IPS-18c (cell line): Measurements from ENCODE around the gene UBTD2.

ENCODE experiments used
- H3K4me3 ChIP-seq: 2 replicates; pipeline ENCODE4 v1.7.0; 2013; ENCODE audit warnings: low read depth, mild to moderate bottlenecking, low read length, moderate library complexity; ENCODE audit not compliant: insufficient read depth
- H3K9me3 ChIP-seq: one replicate; pipeline ENCODE4 v1.6.1; 2013; ENCODE audit warnings: mild to moderate bottlenecking, low read length, moderate library complexity; ENCODE audit not compliant: control insufficient read depth, insufficient read depth

Gene UBTD2

GRCh38 chr5:172274951-172275753 is 8.4 kb downstream of the UBTD2 start:
- H3K9me3 ChIP-seq, result no peaks in the 10 kb centered on the region
- no peak overlapping the region for H3K4me3 ChIP-seq

GRCh38 chr5:172267943-172268342 is 15.6 kb downstream of the UBTD2 start:
- Histone ChIP-seq H3K9me3 (no peaks in the 10 kb centered on the region), H3K4me3 (no peak overlapping the region)

- H3K9me3 ChIP-seq, result no peaks in the 10 kb centered on the region
Observed at GRCh38 chr5:172266676-172267092, 16.9 kb downstream of the UBTD2 start.

GRCh38 chr5:172266071-172266675 is 17.4 kb downstream of the UBTD2 start:
- H3K4me3 ChIP-seq, result no peak overlapping the region
- no peaks in the 10 kb centered on the region for H3K9me3 ChIP-seq

More at GRCh38 chr5:172266676-172267092, 16.9 kb downstream of the UBTD2 start:
- H3K4me3 ChIP-seq, result no peak overlapping the region

- Histone ChIP-seq H3K9me3 (no peaks in the 10 kb centered on the region), H3K4me3 (no peak overlapping the region)
Observed at GRCh38 chr5:172264815-172265395, 18.7 kb downstream of the UBTD2 start.

- Histone ChIP-seq H3K4me3 (no peak overlapping the region), H3K9me3 (peaks cover 10% of the 10 kb centered on the region)
Observed at GRCh38 chr5:172255444-172255843, 28.1 kb downstream of the UBTD2 start.

- peaks cover 8% of the 10 kb centered on the region for H3K9me3 ChIP-seq
- H3K4me3 ChIP-seq, result no peak overlapping the region
Observed at GRCh38 chr5:172252501-172252900, 31.1 kb downstream of the UBTD2 start.

GRCh38 chr5:172251419-172251818 is 32.1 kb downstream of the UBTD2 start:
- Histone ChIP-seq H3K4me3 (no peak overlapping the region), H3K9me3 (peaks cover 8% of the 10 kb centered on the region)

GRCh38 chr5:172248637-172249036 is 34.9 kb downstream of the UBTD2 start:
- Histone ChIP-seq H3K9me3 (no peaks in the 10 kb centered on the region), H3K4me3 (no peak overlapping the region)

- Histone ChIP-seq H3K9me3 (no peaks in the 10 kb centered on the region), H3K4me3 (no peak overlapping the region)
Observed at GRCh38 chr5:172245703-172246125, 37.9 kb downstream of the UBTD2 start.

- Histone ChIP-seq H3K9me3 (no peaks in the 10 kb centered on the region), H3K4me3 (no peak overlapping the region)
Observed at GRCh38 chr5:172245046-172245445, 38.5 kb downstream of the UBTD2 start.

- H3K4me3 ChIP-seq, result no peak overlapping the region
- no peaks in the 10 kb centered on the region for H3K9me3 ChIP-seq
Observed at GRCh38 chr5:172243302-172243701, 40.3 kb downstream of the UBTD2 start.

- Histone ChIP-seq H3K4me3 (no peak overlapping the region), H3K9me3 (no peaks in the 10 kb centered on the region)
Observed at GRCh38 chr5:172238334-172238733, 45.2 kb downstream of the UBTD2 start.

- Histone ChIP-seq H3K4me3 (no peak overlapping the region), H3K9me3 (no peaks in the 10 kb centered on the region)
Observed at GRCh38 chr5:172235827-172236736, 47.5 kb downstream of the UBTD2 start.

- H3K9me3 ChIP-seq, result no peaks in the 10 kb centered on the region
- no peak overlapping the region for H3K4me3 ChIP-seq
Observed at GRCh38 chr5:172235132-172235780, 48.3 kb downstream of the UBTD2 start.

GRCh38 chr5:172234031-172234430 is 49.5 kb downstream of the UBTD2 start:
- Histone ChIP-seq H3K4me3 (no peak overlapping the region), H3K9me3 (no peaks in the 10 kb centered on the region)

- Histone ChIP-seq H3K4me3 (no peak overlapping the region), H3K9me3 (no peaks in the 10 kb centered on the region)
Observed at GRCh38 chr5:172229904-172230303, 53.7 kb downstream of the UBTD2 start.
